AG04449 (cell line): Measurements from ENCODE around the gene MPO.

ENCODE experiments used
- CTCF ChIA-PET: fragments of 350-600 bp; formaldehyde crosslinking; extraction: SDS; loops from one replicate; lab custom pipeline; 2021; ENCODE audit warnings: antibody characterized with exemption; lab: Yijun Ruan, JAX
- POLR2A ChIA-PET: fragments of 400-600, 350-600 bp; formaldehyde crosslinking; extraction: SDS; loops from one replicate; lab custom pipeline; 2020; ENCODE audit warnings: antibody characterized with exemption, inconsistent platforms; lab: Yijun Ruan, JAX
- DNase-seq: peaks from one replicate; pipeline ENCODE4 v3.0.0-alpha.2; 2010; ENCODE audit warnings: low read depth, low spot score
- H3K4me3 ChIP-seq: 2 replicates; pipeline ENCODE4 v1.5.1; 2011; ENCODE audit warnings: low read depth, mild to moderate bottlenecking, control low read depth, low read length
- TF ChIP-seq, protein P1 (sequence below): IDR thresholded peaks from one replicate; pipeline ENCODE4 v1.5.1; 2011; ENCODE audit warnings: mild to moderate bottlenecking, moderate library complexity, low read length, control low read depth, inconsistent platforms; ENCODE audit not compliant: insufficient read depth; ENCODE audit errors: missing control alignments

MPO gene

DNA sequence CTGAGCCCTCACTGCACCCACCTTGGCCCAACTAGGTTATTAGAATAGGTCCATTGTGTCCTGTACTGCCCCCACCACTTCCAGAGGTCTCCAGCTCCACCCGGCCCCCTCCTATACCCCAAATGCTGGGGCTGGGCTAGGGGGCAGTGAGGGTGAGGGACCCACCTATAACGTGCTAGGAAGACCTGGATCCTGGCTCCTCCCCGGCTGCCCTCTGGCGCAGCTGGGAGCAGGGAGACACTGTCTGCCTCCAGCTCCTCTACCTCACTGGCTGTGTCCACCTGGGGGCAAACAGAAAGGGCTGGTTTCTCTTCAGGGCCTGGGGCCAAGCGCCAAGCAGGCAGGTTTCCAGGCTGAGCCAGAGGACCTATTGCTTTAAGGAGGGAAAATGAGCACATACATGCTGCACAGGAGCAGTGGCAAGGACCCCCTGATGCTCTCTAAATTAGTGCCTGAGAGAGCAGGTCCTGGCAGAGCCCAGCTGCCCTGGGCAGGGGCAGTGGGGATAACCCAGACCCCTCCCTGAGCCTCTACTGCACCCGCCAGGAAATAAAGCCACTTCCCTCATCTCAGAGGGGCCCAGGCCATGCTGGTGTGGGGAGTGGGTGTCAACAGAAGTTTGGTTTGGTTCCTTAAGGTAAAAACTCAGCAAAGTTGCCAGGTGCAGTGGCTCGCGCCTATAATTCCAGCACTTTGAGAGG lies 35.7 kb upstream of the MPO start:
- no peak overlapping the region for H3K4me3 ChIP-seq
- ChIA-PET CTCF (interaction anchor here (0.9 to 7.8 kb wide), 30 partner anchors 8 to 200 kb away, joined by 3 to 138 read pairs (median 6); partner anchors contain the start of genes RNF43, SUPT4H1 and TSPOAP1), POLR2A (interaction anchor here (0.5 to 1.7 kb wide), 3 partner anchors 23 to 36 kb away, joined by 3 to 12 read pairs (median 6); partner anchors contain the start of gene SUPT4H1)
- DNase-seq: no peak
- TF ChIP-seq, protein P1, sequence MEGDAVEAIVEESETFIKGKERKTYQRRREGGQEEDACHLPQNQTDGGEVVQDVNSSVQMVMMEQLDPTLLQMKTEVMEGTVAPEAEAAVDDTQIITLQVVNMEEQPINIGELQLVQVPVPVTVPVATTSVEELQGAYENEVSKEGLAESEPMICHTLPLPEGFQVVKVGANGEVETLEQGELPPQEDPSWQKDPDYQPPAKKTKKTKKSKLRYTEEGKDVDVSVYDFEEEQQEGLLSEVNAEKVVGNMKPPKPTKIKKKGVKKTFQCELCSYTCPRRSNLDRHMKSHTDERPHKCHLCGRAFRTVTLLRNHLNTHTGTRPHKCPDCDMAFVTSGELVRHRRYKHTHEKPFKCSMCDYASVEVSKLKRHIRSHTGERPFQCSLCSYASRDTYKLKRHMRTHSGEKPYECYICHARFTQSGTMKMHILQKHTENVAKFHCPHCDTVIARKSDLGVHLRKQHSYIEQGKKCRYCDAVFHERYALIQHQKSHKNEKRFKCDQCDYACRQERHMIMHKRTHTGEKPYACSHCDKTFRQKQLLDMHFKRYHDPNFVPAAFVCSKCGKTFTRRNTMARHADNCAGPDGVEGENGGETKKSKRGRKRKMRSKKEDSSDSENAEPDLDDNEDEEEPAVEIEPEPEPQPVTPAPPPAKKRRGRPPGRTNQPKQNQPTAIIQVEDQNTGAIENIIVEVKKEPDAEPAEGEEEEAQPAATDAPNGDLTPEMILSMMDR: no peak

- POLR2A ChIA-PET: interaction anchor here (0.5 kb wide), 1 partner anchor 31 kb away, joined by 3 read pairs; no protein-coding TSS in a partner anchor
- TF ChIP-seq, protein P1: no peak
- no peak for DNase-seq
- CTCF ChIA-PET: interaction anchor here (0.9 to 7.8 kb wide), 12 partner anchors 11 to 132 kb away, joined by 3 to 138 read pairs (median 6); partner anchors contain the start of genes RNF43, SUPT4H1 and TSPOAP1
- no peak overlapping the region for H3K4me3 ChIP-seq
These were observed 35.0 kb upstream of the MPO start for GRCh38 chr17:58315750-58316149.

- TF ChIP-seq, protein P1: no peak
- DNase-seq: no peak
- CTCF ChIA-PET: interaction anchor here (0.7 to 7.8 kb wide), 12 partner anchors 8 to 133 kb away, joined by 3 to 138 read pairs (median 4); partner anchors contain the start of genes RNF43 and SUPT4H1
- no peak overlapping the region for H3K4me3 ChIP-seq
- POLR2A ChIA-PET: no interaction called here
These were observed 34.6 kb upstream of the MPO start for GRCh38 chr17:58315281-58315711.

GRCh38 chr17:58314706-58315015 lies 33.9 kb upstream of the MPO start:
- H3K4me3 ChIP-seq: no peak overlapping the region
- ChIA-PET CTCF (interaction anchor here (0.6 to 7.8 kb wide), 7 partner anchors 8 to 165 kb away, joined by 3 to 138 read pairs (median 4); partner anchors contain the start of gene RNF43), POLR2A (no interaction called here)
- DNase-seq: no peak
- TF ChIP-seq, protein P1: no peak

DNA sequence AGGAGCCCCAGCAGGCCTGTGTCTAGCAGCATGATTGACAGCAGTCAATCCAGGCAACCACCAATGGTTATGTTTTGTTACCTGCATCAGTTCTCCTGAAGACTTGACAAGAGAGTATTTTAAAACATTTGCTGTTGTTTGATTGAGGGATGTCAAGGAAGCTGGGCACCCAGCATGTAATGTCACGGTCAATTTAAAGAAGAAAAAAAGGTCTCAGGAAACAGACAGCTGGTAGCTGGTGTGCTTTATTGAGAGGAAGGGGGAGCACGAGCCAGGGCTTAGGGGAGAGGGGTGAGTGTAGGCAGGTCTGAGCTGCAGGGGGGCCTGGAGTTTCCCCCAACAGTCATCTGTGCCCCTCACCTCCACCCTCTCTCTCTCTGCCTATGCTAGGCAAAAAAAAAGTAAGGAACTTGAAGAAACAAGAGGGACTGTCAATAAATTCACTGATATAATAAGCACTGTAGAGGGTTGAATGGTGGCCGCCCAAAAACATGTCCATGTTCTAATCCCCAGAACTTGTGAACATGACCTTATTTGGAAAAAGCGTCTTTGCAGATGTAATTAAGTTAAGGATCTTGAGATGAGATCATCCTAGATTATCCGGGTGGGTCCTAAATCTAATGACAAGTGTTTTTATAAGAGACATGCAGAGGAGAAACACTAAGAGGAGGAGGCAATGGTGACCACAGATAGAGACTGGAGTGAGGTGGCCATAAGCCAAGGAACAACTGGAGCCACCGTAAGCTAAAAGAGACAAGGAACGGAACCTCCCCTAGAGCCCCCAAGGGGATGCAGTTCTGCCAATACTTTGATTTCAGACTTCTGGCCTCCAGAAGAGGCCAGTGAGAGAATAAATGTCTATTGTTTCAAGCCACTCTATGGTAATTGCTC lies 33.3 kb upstream of the MPO start:
- no peak overlapping the region for H3K4me3 ChIP-seq
- ChIA-PET POLR2A (no interaction called here), CTCF (interaction anchor here (0.6 to 7.8 kb wide), 8 partner anchors 9 to 165 kb away, joined by 3 to 138 read pairs (median 4); partner anchors contain the start of gene RNF43)
- DNase-seq: no peak
- TF ChIP-seq, protein P1: no peak
